Vagina (tissue), 2 donors: ENCODE results near the gene C1QA.

Source experiments
- POLR2AphosphoS5 ChIP-seq, 2 donors: sonication (generic); formaldehyde crosslinking; IDR thresholded peaks; one replicate each; pipeline ENCODE4 v1.9.0; 2017; ENCODE audit warnings: antibody characterized with exemption in 2 of 2, mild to moderate bottlenecking in 2 of 2, low read depth in 1 of 2; ENCODE audit not compliant: insufficient read depth in 1 of 2
- TF ChIP-seq, protein P1 (sequence below), 3 experiments: fragments of 450-650 bp in 2 of 3; fragments of 200-600 bp in 1 of 3; sonication (generic) in 1 of 3; IDR thresholded peaks; one replicate each; pipeline ENCODE4 v1.5.1; 2017 to 2019; ENCODE audit warnings: antibody characterized with exemption in 3 of 3, mild to moderate bottlenecking in 2 of 3, moderate library complexity in 2 of 3

DNA sequence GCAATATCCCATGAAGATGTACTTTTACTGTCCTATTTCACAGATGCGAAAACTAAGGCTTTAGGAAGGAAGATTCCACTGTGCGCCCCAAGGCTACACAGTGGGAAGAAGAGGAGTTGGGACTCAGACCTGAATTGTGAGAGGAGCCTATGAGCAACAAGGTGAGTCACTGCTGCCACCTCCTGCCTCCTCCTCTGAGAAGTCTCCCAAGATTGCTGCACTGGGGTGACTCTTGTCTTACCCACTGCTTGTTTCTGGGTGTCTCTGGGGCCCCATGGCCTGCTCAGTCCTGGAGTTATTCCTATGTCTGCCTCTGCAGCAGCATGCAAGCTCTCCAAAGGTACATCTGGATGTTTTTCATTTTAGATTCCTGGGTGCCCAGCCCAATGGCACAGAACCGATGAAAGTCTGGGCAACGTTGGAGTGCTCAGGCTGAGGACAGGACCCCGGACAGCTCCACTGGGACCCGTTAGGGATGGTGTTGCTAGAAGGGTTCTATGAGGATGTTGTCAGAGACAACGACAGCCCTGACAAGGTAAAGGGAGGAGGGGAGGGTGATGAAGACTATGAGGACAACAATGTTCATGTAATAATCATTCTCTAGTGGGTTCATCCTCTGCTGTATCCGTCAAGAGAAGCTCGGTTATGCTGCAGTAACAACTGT, 11.0 kb upstream of the C1QA start:
- TF ChIP-seq POLR2AphosphoS5 (IDR thresholded peaks at IDR 0.05; ENCODE audit: insufficient read depth in 1 of 2, low read depth in 1 of 2): no peak
- TF ChIP-seq, protein P1, sequence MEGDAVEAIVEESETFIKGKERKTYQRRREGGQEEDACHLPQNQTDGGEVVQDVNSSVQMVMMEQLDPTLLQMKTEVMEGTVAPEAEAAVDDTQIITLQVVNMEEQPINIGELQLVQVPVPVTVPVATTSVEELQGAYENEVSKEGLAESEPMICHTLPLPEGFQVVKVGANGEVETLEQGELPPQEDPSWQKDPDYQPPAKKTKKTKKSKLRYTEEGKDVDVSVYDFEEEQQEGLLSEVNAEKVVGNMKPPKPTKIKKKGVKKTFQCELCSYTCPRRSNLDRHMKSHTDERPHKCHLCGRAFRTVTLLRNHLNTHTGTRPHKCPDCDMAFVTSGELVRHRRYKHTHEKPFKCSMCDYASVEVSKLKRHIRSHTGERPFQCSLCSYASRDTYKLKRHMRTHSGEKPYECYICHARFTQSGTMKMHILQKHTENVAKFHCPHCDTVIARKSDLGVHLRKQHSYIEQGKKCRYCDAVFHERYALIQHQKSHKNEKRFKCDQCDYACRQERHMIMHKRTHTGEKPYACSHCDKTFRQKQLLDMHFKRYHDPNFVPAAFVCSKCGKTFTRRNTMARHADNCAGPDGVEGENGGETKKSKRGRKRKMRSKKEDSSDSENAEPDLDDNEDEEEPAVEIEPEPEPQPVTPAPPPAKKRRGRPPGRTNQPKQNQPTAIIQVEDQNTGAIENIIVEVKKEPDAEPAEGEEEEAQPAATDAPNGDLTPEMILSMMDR (IDR thresholded peaks at IDR 0.05): no peak
